ENCODE data around the gene CTNND2.

Gene CTNND2

DNA sequence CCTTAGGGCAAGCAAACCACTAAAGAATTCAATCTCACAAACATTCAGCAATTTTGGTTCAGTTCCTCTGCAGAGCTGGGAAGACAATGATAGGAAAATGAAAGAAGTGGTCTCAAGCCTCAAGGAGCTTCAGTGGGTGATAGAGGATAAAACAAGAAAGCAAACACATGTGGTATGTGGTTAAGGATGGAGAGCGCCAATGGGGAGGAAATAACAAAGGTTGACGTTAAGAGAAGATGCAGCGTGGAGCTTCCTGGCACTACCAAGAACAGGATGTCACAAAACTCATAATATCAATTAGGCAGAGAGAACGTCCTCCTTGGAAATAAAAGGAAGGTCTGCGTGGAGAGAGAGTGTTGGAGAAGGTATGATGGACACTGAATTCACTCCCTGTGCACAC is 731.8 kb downstream of the CTNND2 start:
- no peak for DNase-seq (ENCODE audit: low read depth in 2 of 2)

DNA sequence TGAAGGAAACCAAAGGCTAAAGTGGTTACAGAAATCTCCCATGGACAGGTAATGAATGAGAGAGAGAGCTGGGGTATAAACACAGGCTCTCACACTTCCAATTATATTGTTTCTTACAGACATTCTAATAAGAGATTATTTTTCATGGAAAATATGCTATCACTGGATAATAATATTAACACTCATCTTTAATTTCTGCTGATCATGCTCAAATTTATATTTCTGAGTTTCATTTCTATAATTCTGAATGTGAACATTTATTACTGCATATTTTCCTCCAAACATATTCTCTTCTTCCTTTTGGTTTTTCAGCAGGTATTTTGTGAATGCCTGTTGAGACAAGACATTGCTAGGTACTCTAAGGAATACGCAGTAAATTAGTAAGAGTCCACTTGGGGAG is 733.0 kb downstream of the CTNND2 start:
- DNase-seq (ENCODE audit: low read depth in 2 of 2) = no peak

DNA sequence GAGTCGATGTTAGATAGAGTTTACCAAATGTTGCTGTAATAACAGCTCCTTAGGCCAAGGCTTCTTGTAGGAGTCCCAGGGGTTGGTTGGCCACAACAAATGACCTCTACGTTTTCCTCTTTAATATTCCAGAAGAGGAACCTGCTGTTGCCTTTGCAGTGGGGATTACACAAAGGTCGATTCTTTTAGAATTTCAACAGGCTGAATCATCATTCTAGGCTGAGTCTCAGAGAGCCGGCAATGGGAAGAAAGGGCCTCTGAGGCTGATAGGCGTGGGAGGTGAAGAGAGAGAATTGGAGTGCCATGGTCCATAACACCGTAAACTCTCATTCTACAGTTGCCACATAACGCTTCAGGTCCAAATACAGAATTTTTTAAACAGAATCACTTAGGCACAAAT is 737.3 kb downstream of the CTNND2 start:
- DNase-seq (ENCODE audit: low read depth in 2 of 2) = no peak

DNA sequence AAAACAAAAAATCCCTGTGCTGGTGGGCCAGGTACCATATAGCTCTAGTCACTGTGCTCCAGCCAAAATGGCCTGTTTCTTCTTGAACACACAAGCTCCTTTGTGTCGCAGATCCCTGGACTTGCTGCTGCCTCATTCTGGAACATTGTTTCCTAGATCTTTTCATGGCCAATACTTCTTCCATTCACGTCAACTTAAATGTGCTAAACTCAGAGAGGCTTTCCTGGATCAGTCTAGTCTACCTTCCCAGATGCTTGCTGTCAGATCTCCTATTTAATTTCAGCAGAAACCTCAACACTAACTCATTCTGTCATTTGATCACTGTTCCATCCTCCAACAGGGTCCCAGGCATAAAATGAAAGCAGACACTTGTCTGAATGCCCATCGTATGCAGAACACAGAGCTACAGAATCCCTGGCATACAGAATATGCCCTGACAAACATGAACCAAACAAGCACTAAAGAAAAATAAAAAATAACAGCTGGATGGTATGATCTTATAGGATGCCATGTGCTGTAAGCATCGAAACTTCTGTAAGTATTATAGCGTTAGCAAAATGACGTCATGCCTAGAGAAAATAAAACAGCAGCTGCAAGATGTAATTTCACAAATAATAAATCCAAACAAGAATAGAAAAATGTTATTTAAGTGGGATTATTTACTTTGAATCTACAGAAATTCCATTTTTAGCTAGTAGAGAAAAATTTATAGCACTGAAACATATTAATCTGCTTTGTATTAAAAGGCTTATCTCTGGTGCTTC is 739.5 kb downstream of the CTNND2 start:
- no peak for DNase-seq (ENCODE audit: low read depth in 2 of 2)

DNA sequence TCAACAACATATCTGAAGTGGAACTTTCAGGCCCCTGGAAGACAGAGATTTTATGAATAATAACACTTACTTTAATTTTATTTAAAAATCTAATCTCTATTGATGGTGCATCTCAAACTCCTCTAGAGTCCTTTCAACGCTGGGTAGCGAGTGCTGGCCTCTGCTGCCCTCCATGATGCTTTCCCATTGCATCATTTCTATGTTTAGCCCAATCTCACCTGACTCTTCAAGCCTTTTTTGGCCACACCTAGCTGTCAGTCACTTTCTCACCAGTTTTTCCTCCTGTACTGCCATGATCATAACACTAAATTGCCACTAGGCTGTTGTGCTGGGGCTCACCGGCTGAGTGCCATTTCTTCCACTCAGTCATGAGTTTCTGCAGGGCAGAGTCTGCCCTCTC is 747.1 kb downstream of the CTNND2 start:
- DNase-seq (ENCODE audit: low read depth in 2 of 2) = no peak

DNA sequence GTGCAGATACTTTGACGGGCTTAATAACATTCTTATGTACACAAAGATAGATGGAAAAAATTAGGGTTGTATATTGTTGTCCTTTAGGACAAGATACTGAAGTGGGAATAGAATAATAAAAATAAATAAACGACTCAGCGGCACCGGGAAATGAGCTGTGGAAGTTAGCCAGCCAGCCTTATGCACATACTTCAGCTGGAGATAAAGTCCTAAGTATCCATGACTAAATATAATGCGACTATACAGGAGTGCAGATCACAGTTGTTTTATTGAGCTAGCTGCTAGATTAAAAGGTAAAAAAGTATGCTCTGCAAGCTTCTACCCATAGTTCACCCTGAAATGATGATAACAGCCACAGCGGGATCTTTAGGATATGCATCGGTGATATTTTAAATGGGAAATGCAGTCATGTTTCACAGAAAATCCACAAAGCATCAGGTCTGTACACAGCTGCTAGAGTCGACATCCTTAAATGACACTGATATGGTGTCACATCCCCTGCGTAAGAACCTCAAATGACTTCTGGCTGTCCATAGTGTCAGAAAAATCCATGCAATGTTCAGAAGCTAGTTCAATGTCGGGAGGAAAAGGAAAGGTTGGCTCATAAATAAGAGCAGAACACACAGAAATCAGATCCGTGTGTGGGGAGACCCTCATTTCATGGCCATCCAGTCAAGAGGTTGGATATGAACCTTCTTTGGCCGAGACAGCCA is 750.4 kb downstream of the CTNND2 start:
- DNase-seq (ENCODE audit: low read depth in 2 of 2) = no peak

DNA sequence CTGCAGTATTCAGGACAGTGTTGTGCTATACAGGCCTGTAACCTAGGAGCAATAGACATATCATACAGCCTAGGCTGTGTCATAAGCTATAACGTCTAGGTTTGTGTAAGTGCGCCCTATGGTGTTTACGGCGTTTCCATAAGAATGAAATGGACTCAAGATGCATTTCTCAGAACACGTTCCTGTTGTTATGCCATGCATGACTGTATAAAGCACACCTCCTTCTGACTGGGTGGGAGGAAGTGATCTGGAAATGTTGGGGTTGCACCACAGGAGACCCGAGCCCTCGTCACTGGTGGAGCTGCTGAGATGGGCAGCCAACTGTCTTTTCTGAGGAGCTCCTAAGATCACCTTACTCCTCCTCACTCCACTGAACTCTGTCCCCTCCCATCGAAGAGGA is 751.9 kb downstream of the CTNND2 start:
- no peak for DNase-seq (ENCODE audit: low read depth in 2 of 2)

DNA sequence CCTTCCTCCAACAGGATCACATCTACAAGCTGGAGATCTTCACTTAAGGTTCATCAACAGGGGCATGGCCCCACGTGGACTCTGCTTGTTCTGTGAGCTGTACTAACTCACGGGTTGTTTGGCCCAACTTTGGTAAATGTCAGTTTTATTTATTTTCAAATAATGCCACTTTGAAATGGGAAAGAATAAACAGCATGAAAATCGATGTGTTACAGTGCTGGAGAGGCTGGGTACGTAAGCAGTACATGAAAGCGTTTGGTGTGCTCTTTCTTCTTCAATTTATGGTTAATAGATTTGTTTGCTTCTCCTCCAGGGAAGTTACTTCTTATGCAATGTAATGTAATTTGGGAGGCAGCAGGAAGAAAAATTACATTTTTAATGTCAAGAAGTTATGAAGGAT is 753.3 kb downstream of the CTNND2 start:
- DNase-seq (ENCODE audit: low read depth in 2 of 2) = no peak

DNA sequence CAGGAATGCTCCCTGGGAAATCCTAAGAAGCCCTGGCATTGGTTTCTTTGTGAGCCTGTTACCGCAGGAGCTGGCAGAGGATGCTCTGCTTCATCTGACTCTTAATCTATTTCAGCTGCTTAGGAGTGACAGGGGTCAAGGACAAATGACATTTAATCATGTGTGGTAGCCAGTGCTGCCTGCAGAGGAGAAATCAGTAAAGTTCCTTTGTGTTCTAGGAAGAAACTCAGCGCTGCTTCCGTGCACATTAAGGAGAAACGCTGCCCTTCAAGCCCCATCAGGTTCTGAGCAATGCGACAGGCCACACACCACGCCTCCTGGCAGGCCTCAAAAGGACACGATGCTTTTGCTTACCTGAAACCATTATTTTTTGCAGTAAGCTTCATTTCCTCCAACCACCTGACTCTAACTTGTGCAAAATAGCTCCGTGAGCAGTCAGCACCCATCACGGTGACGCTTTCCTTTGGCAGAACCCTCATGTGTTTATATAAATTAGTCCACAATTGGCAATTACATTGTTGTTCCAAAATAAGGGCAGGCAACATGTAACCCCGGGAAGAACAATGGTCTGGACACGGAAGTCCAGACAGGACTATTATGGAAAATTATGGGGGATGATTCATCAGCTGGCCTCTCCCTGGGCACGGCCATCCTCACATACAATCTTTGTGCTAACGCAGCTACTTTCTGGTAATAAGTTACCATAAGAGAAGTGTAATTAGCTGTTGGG is 755.3 kb downstream of the CTNND2 start:
- no peak for DNase-seq (ENCODE audit: low read depth in 2 of 2)

DNA sequence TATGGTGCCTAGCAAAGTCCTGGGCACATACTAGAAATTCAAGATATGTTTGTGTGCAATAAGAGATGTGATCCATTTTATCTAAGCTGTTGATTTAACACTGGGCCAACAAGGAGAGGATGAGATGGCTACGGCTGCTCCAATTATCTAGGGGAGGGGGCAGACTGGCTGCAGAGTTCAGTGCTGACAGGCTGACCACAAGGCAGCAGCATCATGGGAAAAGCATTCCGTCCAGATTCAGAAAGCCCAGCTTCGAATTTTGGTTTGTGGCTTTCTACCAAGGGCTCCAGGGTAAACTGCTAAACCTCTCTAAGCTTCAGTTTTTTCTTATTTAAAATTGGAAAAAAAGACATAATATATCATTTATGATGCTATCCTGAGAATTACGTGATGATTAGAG is 758.1 kb downstream of the CTNND2 start:
- no peak for DNase-seq (ENCODE audit: low read depth in 2 of 2)

DNA sequence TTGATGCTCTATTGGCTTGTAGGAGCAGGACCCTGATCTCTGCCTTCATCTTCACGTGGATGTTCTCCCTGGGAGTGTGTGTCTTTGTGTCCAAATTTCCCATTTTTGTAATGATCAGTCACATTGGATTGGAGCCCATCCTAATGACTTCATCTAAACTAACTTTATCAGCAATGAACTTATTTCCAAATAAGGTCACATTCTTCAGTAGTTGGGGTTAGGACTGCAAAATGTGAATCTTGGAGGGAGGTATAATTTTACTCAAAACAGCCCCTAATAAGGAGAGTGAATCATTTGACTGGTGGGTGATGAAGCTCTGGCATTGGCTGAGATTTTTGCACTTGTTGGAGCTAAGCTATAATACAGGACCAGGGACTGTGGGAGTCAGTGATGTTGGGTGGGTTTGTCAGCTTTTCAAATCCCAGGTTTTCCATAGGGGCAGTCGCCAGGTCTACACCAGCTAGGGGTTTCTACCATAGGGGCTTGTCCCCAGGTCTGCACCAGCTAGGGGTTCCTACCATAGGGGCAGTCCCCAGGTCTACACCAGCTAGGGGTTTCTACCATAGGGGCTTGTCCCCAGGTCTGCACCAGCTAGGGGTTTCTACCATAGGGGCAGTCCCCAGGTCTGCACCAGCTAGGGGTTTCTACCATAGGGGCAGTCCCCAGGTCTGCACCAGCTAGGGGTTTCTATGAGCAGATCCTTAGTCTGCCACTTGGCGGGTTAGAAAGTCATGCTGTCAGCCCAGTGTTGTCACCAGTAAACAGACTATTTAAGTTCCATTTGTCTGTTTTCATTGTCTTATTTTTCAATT is 760.6 kb downstream of the CTNND2 start:
- DNase-seq (ENCODE audit: low read depth in 2 of 2) = no peak

DNA sequence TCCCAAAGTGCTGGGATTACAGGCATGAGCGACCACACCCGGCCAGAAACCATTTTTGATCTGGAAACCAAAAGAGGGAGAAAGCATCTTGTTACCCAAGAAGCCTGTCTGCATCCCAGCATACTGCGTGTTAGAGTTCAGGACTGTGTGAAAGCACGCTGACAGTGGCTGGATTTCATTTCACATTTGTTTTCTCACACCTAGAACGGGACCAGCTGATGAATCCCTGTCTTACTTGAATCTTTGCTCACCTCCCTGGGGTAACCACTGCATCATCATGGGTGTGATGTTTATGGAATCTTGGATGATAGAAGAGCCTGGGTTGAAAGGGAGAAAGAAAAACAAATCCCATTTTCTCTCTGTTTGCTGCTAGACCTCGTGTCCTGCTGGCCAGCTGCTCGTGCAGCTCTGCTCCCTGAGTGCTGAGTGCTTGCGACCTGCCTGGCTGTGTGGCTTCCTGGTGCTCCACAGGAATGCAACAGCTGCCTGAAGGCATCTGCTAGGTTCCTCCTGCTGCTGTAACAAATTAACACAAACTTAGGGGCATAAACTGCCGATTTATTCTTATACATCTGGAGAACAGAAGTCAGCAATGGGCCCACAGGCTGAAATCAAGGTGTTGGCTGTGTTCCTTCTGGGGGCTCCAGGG is 764.9 kb downstream of the CTNND2 start:
- DNase-seq (ENCODE audit: low read depth in 2 of 2) = no peak

DNA sequence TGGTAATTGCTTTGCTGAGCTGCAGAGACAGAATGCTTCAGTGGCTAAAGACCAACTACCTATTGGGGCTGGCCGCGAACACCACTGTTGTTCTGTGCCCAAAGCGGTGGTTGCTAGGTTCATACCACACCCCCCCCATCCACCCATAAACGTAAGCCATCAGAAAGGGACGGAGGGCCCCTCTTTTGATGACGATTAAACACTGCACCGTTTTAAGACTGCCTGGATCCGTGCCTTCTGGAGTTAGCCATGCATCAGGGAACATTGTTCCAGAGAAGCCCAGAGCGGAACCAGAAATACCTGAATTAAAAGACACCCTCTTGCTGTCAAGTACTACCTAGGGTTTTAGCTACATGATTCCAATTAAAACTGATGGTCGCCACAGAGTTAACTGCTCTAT is 774.1 kb downstream of the CTNND2 start:
- DNase-seq (ENCODE audit: low read depth in 2 of 2) = no peak

DNA sequence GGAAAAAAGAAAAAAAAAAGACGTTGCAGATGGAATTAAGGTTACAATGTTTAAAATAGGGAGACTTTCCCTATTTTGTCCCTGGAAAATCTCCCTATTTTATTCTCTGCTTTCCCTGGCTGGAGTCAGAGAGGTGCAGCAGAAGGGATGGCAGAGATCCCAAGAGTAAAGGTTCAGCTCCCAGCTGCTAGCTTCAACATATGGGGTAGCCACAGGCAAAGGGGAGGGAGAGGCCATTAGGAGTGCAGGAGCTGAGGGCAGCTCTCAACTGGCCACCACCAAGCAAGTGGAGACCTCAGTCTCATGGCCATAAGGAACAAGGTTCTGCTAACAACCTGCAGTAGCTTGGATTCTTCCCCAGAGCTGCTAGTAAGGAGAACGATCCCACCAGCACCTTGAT is 776.2 kb downstream of the CTNND2 start:
- DNase-seq (ENCODE audit: low read depth in 2 of 2) = no peak

DNA sequence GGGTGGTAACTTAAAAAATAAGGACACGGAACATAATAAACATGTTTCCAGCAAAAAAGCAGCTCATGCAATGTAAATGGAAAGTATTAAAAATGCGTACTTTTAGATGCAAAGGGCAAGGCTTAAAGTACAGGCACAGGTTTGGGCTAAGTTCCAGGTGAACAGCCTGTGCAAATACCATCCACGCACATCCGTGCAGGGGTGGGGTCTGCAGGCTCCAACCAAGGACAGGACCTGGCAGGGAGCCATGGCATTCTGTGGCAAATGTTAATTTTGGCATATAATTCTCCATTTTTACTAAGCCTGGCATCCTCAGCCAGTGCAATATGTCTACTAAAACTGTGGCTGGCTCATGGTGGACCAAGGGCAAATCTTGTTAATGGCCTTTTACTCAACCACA is 777.4 kb downstream of the CTNND2 start:
- DNase-seq (ENCODE audit: low read depth in 2 of 2) = no peak

DNA sequence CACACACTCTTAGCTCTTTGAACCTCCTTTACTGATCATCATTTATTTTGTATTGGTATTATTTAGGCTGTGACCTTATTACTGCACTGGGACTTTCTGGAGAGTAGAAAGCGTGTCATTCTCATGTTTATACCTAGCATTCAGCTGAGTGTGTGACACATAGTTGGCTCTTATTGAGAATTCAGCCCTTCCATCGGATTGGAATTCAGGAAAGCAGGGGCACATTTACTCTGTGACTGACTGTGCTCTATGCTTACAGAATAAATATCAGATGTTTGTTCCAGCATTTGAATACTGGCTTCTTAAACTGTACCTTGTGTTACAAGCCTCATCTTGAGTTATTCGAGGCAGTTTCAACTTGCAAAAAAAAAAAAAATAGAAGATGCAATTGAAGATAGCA is 782.4 kb downstream of the CTNND2 start:
- DNase-seq (ENCODE audit: low read depth in 2 of 2) = no peak

DNA sequence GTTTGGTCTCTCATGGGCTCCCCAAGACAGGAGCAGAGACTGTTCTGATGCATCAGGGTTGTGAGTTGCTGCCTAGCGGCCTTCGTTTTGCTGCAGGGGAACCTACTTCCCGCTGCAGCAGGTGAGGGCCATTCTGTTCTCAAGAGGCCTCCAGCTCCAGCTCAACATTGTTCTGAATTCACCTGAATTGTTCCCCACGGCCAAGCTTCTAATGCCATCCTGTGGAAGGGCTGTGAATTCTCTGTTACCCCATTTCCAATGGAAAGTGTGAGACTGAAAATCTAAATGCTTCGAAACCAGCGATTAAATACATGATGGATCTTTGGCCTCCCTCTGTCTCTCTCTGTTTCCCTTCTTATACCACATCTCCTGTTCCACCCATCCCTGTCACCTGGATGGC is 794.1 kb downstream of the CTNND2 start:
- no peak for DNase-seq (ENCODE audit: low read depth in 2 of 2)

DNA sequence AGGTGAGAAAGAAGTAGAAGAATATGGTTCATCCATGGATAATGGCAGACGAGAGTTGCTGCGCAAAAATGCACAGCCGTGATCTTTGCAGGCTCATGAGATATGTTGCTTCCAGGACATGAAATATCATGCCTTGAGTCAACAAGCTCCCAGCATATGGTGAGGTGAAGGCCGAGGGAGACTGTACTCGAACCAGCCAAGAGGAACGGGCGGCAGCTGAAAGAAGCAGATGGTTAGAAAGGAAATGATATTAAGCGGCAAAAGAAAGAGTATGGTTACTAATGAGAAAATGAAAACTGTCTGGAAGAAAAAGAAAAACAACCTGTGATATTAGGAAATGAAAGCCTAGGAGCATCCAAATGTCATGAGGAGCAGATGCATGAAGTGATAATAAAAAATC is 798.5 kb downstream of the CTNND2 start:
- no peak for DNase-seq (ENCODE audit: low read depth in 2 of 2)

DNA sequence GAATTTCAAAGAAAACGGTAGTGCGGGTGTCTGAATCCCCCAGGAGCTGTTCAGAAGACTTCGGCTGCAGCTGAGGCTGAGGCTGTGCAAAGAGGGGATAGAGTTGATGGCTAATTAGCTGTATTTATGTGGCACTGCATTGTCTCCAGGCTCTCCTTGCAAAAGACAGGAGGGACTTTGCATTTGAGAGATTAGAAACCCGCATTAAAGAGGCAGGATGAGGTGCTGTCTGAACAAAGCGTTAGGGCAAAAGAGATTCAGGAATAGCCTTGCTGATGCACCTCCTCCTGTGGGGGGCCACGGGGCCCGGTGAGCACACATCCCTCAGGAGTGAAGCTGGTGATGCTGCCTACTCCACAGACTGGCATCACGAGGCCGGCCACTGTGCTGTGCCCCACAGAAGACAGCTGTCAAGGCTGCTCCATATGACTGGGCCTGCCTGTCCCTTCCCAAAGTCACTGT is 799.6 kb downstream of the CTNND2 start:
- DNase-seq (ENCODE audit: low read depth in 2 of 2) = no peak

DNA sequence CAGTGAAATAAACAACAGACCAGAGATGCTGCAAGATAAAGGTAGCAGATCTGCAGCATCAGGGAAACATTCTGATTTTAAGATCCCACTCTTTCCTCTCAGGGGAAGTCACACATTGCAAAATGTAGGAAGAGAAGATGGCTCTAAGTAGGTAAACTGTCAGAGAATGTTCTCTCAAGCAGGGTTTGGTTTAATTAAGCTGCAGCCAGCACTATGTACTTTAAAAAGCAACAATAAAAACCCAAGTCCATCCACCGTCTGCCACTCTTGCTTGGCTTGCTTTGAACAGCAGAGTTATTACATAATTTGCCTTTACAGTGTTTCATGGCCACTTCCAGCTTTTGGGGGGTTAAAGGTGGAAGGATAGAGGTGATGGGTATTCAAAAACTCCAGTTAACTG is 800.0 kb downstream of the CTNND2 start:
- DNase-seq (ENCODE audit: low read depth in 2 of 2) = no peak

DNA sequence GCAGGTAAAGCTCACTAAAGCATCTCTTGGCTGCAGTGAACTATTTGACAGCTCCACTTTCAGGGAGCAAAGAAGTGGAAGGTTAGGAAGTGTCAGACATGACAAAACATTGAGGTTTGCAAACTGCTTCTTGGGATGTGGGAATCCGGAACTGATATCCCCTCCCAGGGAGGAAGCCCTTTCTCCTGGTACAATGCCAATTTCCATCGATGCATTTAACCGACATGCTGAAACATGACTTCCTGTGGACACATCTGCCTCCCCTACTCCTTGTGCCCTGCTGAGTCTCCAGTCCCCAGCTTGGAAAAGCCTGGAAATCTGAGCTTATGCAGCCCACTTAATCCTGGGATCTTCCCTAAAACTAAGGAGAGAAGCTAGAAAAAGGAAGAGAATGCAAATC is 820.1 kb downstream of the CTNND2 start:
- no peak for DNase-seq (ENCODE audit: low read depth in 2 of 2)

Measured in stimulated activated CD8-positive, alpha-beta memory T cell treated with anti-CD3 and anti-CD28 coated beads, Interleukin-15, amount 100 ng/mL, for 4 hours (primary cell).